OCI-LY1 (cell line): ENCODE results near the gene ST6GALNAC4.

Source experiments
- H2AFZ ChIP-seq: fragments of 200-600 bp; sonication (generic), shearing (Covaris generic); 2 replicates; pipeline ENCODE4 v1.6.0; 2014; ENCODE audit warnings: antibody characterized with exemption, mild to moderate bottlenecking, low read length
- H3F3A ChIP-seq: fragments of 200-600 bp; sonication (generic), shearing (Covaris generic); 2 replicates; pipeline ENCODE4 v1.6.0; 2014; ENCODE audit warnings: mild to moderate bottlenecking, antibody characterized with exemption, low read length, moderate library complexity; ENCODE audit not compliant: insufficient read depth
- H3K27ac ChIP-seq: fragments of 200-600 bp; sonication (generic); 2 replicates; pipeline ENCODE4 v1.5.1; 2014; ENCODE audit warnings: low read length, mixed run types, mild to moderate bottlenecking, low read depth; ENCODE audit not compliant: poor library complexity, severe bottlenecking
- H3K27me3 ChIP-seq: fragments of 200-600 bp; sonication (generic); 2 replicates; pipeline ENCODE4 v1.6.0; 2014; ENCODE audit warnings: antibody characterized with exemption, mild to moderate bottlenecking, low read length, moderate library complexity; ENCODE audit not compliant: insufficient read depth
- H3K36me3 ChIP-seq: fragments of 200-600 bp; sonication (generic); 2 replicates; pipeline ENCODE4 v1.6.1; 2014; ENCODE audit warnings: mild to moderate bottlenecking, antibody characterized with exemption, low read length, moderate library complexity, mixed read lengths; ENCODE audit not compliant: insufficient read depth
- H3K4me1 ChIP-seq: fragments of 200-600 bp; sonication (generic); 2 replicates; pipeline ENCODE4 v1.5.1; 2014; ENCODE audit warnings: mild to moderate bottlenecking, low read length, moderate library complexity; ENCODE audit not compliant: insufficient read depth, severe bottlenecking
- H3K4me2 ChIP-seq: fragments of 200-600 bp; sonication (generic), shearing (Covaris generic); 2 replicates; pipeline ENCODE4 v1.6.1; 2014; ENCODE audit warnings: low read length
- H3K4me3 ChIP-seq: fragments of 200-600 bp; sonication (generic); 2 replicates; pipeline ENCODE4 v1.5.1; 2014; ENCODE audit warnings: low read length, low read depth, mild to moderate bottlenecking, mixed read lengths; ENCODE audit not compliant: poor library complexity, severe bottlenecking
- H3K79me2 ChIP-seq: fragments of 200-600 bp; shearing (Covaris generic); 2 replicates; pipeline ENCODE4 v1.6.1; 2016; ENCODE audit warnings: mixed run types, low read length, mixed read lengths; ENCODE audit not compliant: insufficient read depth
- H3K9ac ChIP-seq: fragments of 200-600 bp; sonication (generic), shearing (Covaris generic); 2 replicates; pipeline ENCODE4 v1.6.1; 2014; ENCODE audit warnings: mild to moderate bottlenecking, low read length, mixed read lengths
- H3K9me2 ChIP-seq: fragments of 200-600 bp; sonication (generic), shearing (Covaris generic); 2 replicates; pipeline ENCODE4 v1.6.1; 2014; ENCODE audit warnings: low read depth, mild to moderate bottlenecking, low read length, mixed read lengths
- H3K9me3 ChIP-seq: fragments of 200-600 bp; shearing (Covaris generic); 2 replicates; pipeline ENCODE4 v1.6.1; 2014; ENCODE audit warnings: low read length, mixed read lengths
- H4K20me1 ChIP-seq: fragments of 200-600 bp; sonication (generic), shearing (Covaris generic); 2 replicates; pipeline ENCODE4 v1.6.0; 2016; ENCODE audit warnings: mild to moderate bottlenecking, low read length; ENCODE audit not compliant: insufficient read depth
- CTCF ChIP-seq: fragments of 200-600 bp; sonication (generic), shearing (Covaris generic); IDR thresholded peaks from 2 replicates; pipeline ENCODE4 v1.5.1; 2017; ENCODE audit warnings: mild to moderate bottlenecking, antibody characterized with exemption, low read length, moderate library complexity, mixed read lengths
- EZH2 ChIP-seq: fragments of 200-600 bp; sonication (generic), shearing (Covaris generic); IDR thresholded peaks from 2 replicates; pipeline ENCODE4 v1.8.0; 2017; ENCODE audit warnings: borderline replicate concordance, mixed run types, mild to moderate bottlenecking, antibody characterized with exemption, low read length, moderate library complexity, mixed read lengths

The ST6GALNAC4 gene

GRCh38 chr9:127878652-127879390 lies 38.0 kb downstream of the ST6GALNAC4 start:
- TF ChIP-seq CTCF (no peak), EZH2 (no peak)
- Histone ChIP-seq H2AFZ (no peak overlapping the region), H3K79me2 (no peaks in the 10 kb centered on the region), H3K9me3 (no peaks in the 10 kb centered on the region), H3K4me3 (no peak overlapping the region), H3K9ac (no peak overlapping the region), H3K4me1 (peaks cover 8% of the 10 kb centered on the region), H3K27me3 (peaks cover 8% of the 10 kb centered on the region; the same call in 1 of the 2 replicates), H4K20me1 (no peaks in the 10 kb centered on the region), H3K36me3 (no peaks in the 10 kb centered on the region; the same call in 1 of the 2 replicates), H3K27ac (no peak overlapping the region), H3K4me2 (no peak overlapping the region), H3K9me2 (no peaks in the 10 kb centered on the region), H3F3A (no peaks in the 10 kb centered on the region)

GRCh38 chr9:127878001-127878651 lies 38.7 kb downstream of the ST6GALNAC4 start:
- no peaks in the 10 kb centered on the region for H3K9me3 ChIP-seq
- H2AFZ ChIP-seq = no peak overlapping the region
- H3K27me3 ChIP-seq = peaks cover 14% of the 10 kb centered on the region; the same call in 1 of the 2 replicates
- H3K4me3 ChIP-seq = no peak overlapping the region
- TF ChIP-seq EZH2 = no peak
- no peak for TF ChIP-seq CTCF
- no peaks in the 10 kb centered on the region for H4K20me1 ChIP-seq
- H3K4me1 ChIP-seq = peaks cover 6% of the 10 kb centered on the region
- H3K79me2 ChIP-seq = no peaks in the 10 kb centered on the region
- H3K27ac ChIP-seq = no peak overlapping the region
- no peaks in the 10 kb centered on the region; the same call in 1 of the 2 replicates for H3K36me3 ChIP-seq
- H3K9me2 ChIP-seq = no peaks in the 10 kb centered on the region
- H3K4me2 ChIP-seq = no peak overlapping the region
- H3K9ac ChIP-seq = no peak overlapping the region
- no peaks in the 10 kb centered on the region for H3F3A ChIP-seq

- Histone ChIP-seq H3K79me2 (no peaks in the 10 kb centered on the region), H3K4me1 (peaks cover 6% of the 10 kb centered on the region), H3K4me2 (no peak within 1 kb of the TSS), H3K9me3 (no peaks in the 10 kb centered on the region), H3K9me2 (no peaks in the 10 kb centered on the region), H2AFZ (no peak within 1 kb of the TSS), H4K20me1 (no peaks in the 10 kb centered on the region), H3K4me3 (no peak within 1 kb of the TSS), H3K9ac (no peak within 1 kb of the TSS), H3K27ac (no peak within 1 kb of the TSS), H3K27me3 (peaks cover 17% of the 10 kb centered on the region; the same call in 1 of the 2 replicates), H3K36me3 (no peaks in the 10 kb centered on the region; the same call in 1 of the 2 replicates), H3F3A (no peaks in the 10 kb centered on the region)
- no peak for TF ChIP-seq CTCF
- no peak for TF ChIP-seq EZH2
Observed at GRCh38 chr9:127877566-127877998, 39.3 kb downstream of the ST6GALNAC4 start, which contains the start of gene AK1. TSS of gene AK1 (minus strand) at chr9:127877675. CDS start at chr9:127874617, 3,058 bp downstream.
